Spleen (tissue), 11 donors: Measurements from ENCODE around the gene BTG3. TPM values are rescaled to one million over a fixed set of nuclear protein-coding genes. Genes with fewer than 3 reads are reported as not detected.

Experiments used
- DNase-seq: peaks from one replicate; pipeline ENCODE4 v3.0.0-alpha.2; 2020
- H3K27ac ChIP-seq, 8 donors: fragments of 200-600 bp; sonication (generic) in 7 of 8; 1 replicate in 4 of 8; 2 replicates in 4 of 8; pipeline versions ENCODE4 v1.5.0 to v1.8.0; 2016 to 2021; ENCODE audit warnings: inconsistent platforms in 4 of 8, mild to moderate bottlenecking in 4 of 8, moderate library complexity in 1 of 8
- H3K27me3 ChIP-seq, 7 donors: fragments of 200-600 bp; sonication (generic) in 6 of 7; replicated peaks in 1 of 7; 1 replicate in 4 of 7; 2 replicates in 3 of 7; pipeline versions ENCODE4 v1.5.0 to v1.8.0; 2016 to 2021; ENCODE audit warnings: inconsistent platforms in 3 of 7, mild to moderate bottlenecking in 1 of 7
- H3K36me3 ChIP-seq, 6 donors: fragments of 200-600 bp; sonication (generic) in 5 of 6; 1 replicate in 4 of 6; 2 replicates in 2 of 6; pipeline versions ENCODE4 v1.5.0 to v1.8.0; 2016 to 2021; ENCODE audit warnings: inconsistent platforms in 2 of 6
- H3K4me1 ChIP-seq, 6 donors: fragments of 200-600 bp; sonication (generic) in 5 of 6; 1 replicate in 3 of 6; 2 replicates in 3 of 6; pipeline versions ENCODE4 v1.5.0 to v1.8.0; 2016 to 2021; ENCODE audit warnings: inconsistent platforms in 3 of 6
- H3K4me3 ChIP-seq, 8 donors: fragments of 200-600 bp; sonication (generic) in 7 of 8; 1 replicate in 4 of 8; 2 replicates in 4 of 8; pipeline versions ENCODE4 v1.5.0 to v1.8.0; 2016 to 2021; ENCODE audit warnings: inconsistent platforms in 4 of 8, mild to moderate bottlenecking in 4 of 8, moderate library complexity in 2 of 8
- H3K9me3 ChIP-seq, 8 donors: fragments of 200-600 bp; sonication (generic) in 7 of 8; 1 replicate in 4 of 8; 2 replicates in 4 of 8; pipeline versions ENCODE4 v1.5.0 to v1.8.0; 2016 to 2021; ENCODE audit warnings: inconsistent platforms in 4 of 8
- POLR2A ChIP-seq, 3 donors: fragments of 450-650 bp; IDR thresholded peaks; one replicate each; pipeline ENCODE4 v1.5.1; 2017; ENCODE audit warnings: antibody characterized with exemption in 3 of 3, mild to moderate bottlenecking in 1 of 3
- POLR2AphosphoS5 ChIP-seq, 3 donors: sonication (generic); formaldehyde crosslinking; IDR thresholded peaks; one replicate each; pipeline ENCODE4 v1.5.1; 2017; ENCODE audit warnings: antibody characterized with exemption in 3 of 3
- WGBS, 5 donors: extraction: QIAGEN DNeasy Blood & Tissue Kit in 3 of 5; methylation state at CpG; one replicate each; pipeline versions ENCODE4 v1.1.5 to v1.1.7; 2013 to 2018; 5-methylcytosine and 5-hydroxymethylcytosine counted together
- intact Hi-C: fragments of 100-400 bp; cut with DNase I; formaldehyde crosslinking; loops from one replicate; pipeline ENCODE4 v1.15.0; 2023; ENCODE audit warnings: low total_unique reads
- polyA plus RNA-seq, 3 donors: library from polyadenylated mRNA; stranded (reverse); fragments of 200-250 nt; gene quantifications; one replicate each; pipeline ENCODE4 v1.2.1, GENCODE V29; 2013
- total RNA-seq, 7 donors: library from RNA; depleted of rRNA in 3 of 7; stranded (reverse); fragments of >200 nt in 3 of 7; fragmentation: NEBNext Ultra II Directional in 4 of 7; extraction: Animal tissue kit (Norgen Biotek cat#: 25700) in 4 of 7; gene quantifications; one replicate each; pipeline versions ENCODE4 v1.1.0 to v1.2.1, GENCODE V29; 2016 to 2021
- TF ChIP-seq, protein P1 (sequence below), 11 experiments: fragments of 200-600 bp in 7 of 11; fragments of 450-650 bp in 4 of 11; sonication (generic) in 4 of 11; IDR thresholded peaks in 8 of 11; conservative IDR thresholded peaks in 3 of 11; 1 replicate in 7 of 11; 2 replicates in 4 of 11; pipeline versions ENCODE4 v1.4.0 to v1.8.0; 2016 to 2021; ENCODE audit warnings: antibody characterized with exemption in 11 of 11, inconsistent platforms in 4 of 11, mild to moderate bottlenecking in 1 of 11
- donor health status: healthy with polysubstance abuse.
- donor health status: DM: no; HTN: no; CAD: no; lungs with moderate emphysema.
- donor health status: DM: no; HTN: no; CAD: no.
- donor health status: Bipolar disorder and iron deficiency.
- donor health status: healthy.
- donor health status: DM: no; HTN: no; CAD: no.
- donor health status: DM: yes; HTN: yes; CAD: no.

BTG3 gene
- total and polyA plus RNA-seq, 10 donors = 10.9 to 31.7 (median 17.6) TPM

DNA sequence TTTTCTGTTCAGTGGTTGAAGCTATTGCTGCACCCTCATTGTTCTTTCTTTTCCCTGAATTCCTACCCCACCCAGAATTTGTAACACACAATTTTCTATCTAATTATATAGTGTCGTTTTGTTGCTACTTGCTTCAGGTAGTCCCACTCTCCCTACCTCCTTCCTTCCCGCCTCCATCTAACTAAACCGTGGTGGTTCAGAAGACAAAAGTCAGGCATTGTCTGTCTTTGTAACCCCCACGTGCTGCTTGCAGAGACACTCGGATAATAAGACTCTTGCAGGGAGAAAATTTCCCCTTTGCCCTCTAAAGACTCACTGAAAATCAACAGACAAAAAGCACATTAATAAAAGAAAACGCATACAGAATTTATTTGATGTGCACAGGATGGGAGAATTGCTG, 46.2 kb upstream of the BTG3 start:
- H3K9me3 ChIP-seq = no peaks in the 10 kb centered on the region
- no peak for TF ChIP-seq POLR2A (IDR thresholded peaks at IDR 0.05)
- TF ChIP-seq, protein P1, sequence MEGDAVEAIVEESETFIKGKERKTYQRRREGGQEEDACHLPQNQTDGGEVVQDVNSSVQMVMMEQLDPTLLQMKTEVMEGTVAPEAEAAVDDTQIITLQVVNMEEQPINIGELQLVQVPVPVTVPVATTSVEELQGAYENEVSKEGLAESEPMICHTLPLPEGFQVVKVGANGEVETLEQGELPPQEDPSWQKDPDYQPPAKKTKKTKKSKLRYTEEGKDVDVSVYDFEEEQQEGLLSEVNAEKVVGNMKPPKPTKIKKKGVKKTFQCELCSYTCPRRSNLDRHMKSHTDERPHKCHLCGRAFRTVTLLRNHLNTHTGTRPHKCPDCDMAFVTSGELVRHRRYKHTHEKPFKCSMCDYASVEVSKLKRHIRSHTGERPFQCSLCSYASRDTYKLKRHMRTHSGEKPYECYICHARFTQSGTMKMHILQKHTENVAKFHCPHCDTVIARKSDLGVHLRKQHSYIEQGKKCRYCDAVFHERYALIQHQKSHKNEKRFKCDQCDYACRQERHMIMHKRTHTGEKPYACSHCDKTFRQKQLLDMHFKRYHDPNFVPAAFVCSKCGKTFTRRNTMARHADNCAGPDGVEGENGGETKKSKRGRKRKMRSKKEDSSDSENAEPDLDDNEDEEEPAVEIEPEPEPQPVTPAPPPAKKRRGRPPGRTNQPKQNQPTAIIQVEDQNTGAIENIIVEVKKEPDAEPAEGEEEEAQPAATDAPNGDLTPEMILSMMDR (IDR thresholded peaks at IDR 0.05 in 8 of 11, conservative IDR thresholded peaks at IDR 0.05 in 3 of 11) = no peak
- no peak for TF ChIP-seq POLR2AphosphoS5 (IDR thresholded peaks at IDR 0.05)
- H3K27ac ChIP-seq = no peak overlapping the region
- 75 to 84% (median 83%) methylated on average over 6 of the region's 6 CpGs for WGBS, 5 donors
- no peak for DNase-seq
- no peak overlapping the region for H3K4me3 ChIP-seq
- H3K4me1 ChIP-seq = no peaks in the 10 kb centered on the region
- intact Hi-C loops = no loop called here
- H3K36me3 ChIP-seq = no peaks in the 10 kb centered on the region
- peaks cover 0 to 25% (median 0%) of the 10 kb centered on the region in 7 donors for H3K27me3 ChIP-seq

DNA sequence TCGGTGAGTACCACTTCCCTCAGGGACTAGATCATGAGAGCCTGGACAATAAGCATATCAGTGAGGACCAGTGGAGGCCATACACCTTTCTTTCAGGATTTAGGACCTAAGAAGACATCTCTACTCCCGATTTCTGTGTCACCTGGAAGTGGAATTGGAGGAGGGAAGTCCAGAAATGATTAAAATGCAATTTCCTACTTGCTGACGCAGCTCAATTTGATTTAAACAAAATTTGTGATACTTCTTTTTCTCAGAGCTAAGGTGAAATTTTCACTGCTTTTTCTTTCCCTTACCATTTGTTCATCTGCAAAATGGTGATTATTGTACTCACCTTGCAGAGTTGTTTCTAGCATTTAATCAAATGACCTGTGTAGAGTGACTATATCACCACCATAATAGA, 38.8 kb upstream of the BTG3 start:
- intact Hi-C loops = no loop called here
- DNase-seq = no peak
- no peak overlapping the region for H3K4me3 ChIP-seq
- H3K4me1 ChIP-seq = no peaks in the 10 kb centered on the region
- 70 to 82% (median 74%) methylated on average over 3 of the region's 3 CpGs for WGBS, 5 donors
- peaks cover 0 to 5% (median 0%) of the 10 kb centered on the region in 8 donors for H3K9me3 ChIP-seq
- no peaks in the 10 kb centered on the region for H3K36me3 ChIP-seq
- TF ChIP-seq POLR2A (IDR thresholded peaks at IDR 0.05) (no peak), POLR2AphosphoS5 (IDR thresholded peaks at IDR 0.05) (no peak)
- TF ChIP-seq, protein P1 (IDR thresholded peaks at IDR 0.05 in 8 of 11, conservative IDR thresholded peaks at IDR 0.05 in 3 of 11) = no peak
- no peak overlapping the region for H3K27ac ChIP-seq
- H3K27me3 ChIP-seq = no peaks in the 10 kb centered on the region

DNA sequence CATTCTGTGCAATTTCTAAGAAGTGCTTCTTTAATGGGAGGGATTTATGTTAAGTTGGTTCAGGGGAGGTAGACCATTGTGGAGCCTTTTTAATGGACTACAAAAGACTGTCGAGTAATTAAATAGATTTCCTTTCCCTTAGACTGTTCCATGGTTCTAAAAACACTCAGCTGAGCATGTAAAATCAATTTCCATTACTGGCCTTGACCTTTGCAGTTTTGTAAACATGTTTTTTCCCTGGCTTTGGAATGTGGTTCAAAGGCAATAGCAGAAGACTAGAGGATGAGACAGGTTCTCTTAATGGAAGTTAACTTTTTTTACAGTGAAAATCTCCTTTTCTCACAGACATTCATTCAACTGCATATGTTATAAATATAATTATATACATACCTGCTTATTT, 37.6 kb upstream of the BTG3 start:
- no peak for TF ChIP-seq POLR2A (IDR thresholded peaks at IDR 0.05)
- no peak for TF ChIP-seq POLR2AphosphoS5 (IDR thresholded peaks at IDR 0.05)
- TF ChIP-seq, protein P1 (IDR thresholded peaks at IDR 0.05 in 8 of 11, conservative IDR thresholded peaks at IDR 0.05 in 3 of 11) = no peak
- intact Hi-C loops = no loop called here
- WGBS, 5 donors = 47 to 76% (median 64%) methylated on average over 1 of the region's 1 CpG

GRCh38 chr21:17646790-17647189, 34.1 kb upstream of the BTG3 start:
- Histone ChIP-seq H3K9me3 (no peaks in the 10 kb centered on the region), H3K4me3 (no peak overlapping the region), H3K27me3 (no peaks in the 10 kb centered on the region), H3K36me3 (no peaks in the 10 kb centered on the region), H3K27ac (no peak overlapping the region), H3K4me1 (no peaks in the 10 kb centered on the region)
- 86 to 94% (median 90%) methylated on average over 4 of the region's 4 CpGs for WGBS, 5 donors
- no peak for DNase-seq
- intact Hi-C loops = no loop called here
- TF ChIP-seq, protein P1 (IDR thresholded peaks at IDR 0.05 in 8 of 11, conservative IDR thresholded peaks at IDR 0.05 in 3 of 11) = no peak
- TF ChIP-seq POLR2AphosphoS5 (IDR thresholded peaks at IDR 0.05) = no peak
- no peak for TF ChIP-seq POLR2A (IDR thresholded peaks at IDR 0.05)

More for the DNA sequence above, 37.6 kb upstream of the BTG3 start:
- Histone ChIP-seq H3K27me3 (no peaks in the 10 kb centered on the region), H3K9me3 (peaks cover 0 to 5% (median 0%) of the 10 kb centered on the region in 8 donors), H3K4me1 (no peaks in the 10 kb centered on the region), H3K4me3 (no peak overlapping the region), H3K27ac (no peak overlapping the region), H3K36me3 (no peaks in the 10 kb centered on the region)
- DNase-seq = no peak
